ENCODE results near the gene ACP1.

- TF ChIP-seq EZH2 (IDR thresholded peaks at IDR 0.05), result peak; percentile 69
- TF ChIP-seq CTCF (IDR thresholded peaks at IDR 0.05), result no peak
- peak; percentile 42 for TF ChIP-seq EZH2phosphoT487 (IDR thresholded peaks at IDR 0.05)
Observed at GRCh38 chr2:287471-287885, 22.7 kb downstream of the ACP1 start.
